K562 (cell line): ENCODE measurements around the gene CDK9. TPM values are rescaled to one million over a fixed set of nuclear protein-coding genes. Genes with fewer than 3 reads are reported as not detected.

Experiments used
- ATAC-seq: fragments of 200-7000 bp; cut with Tn5 transposase; 3 replicates; pipeline ENCODE4 v1.9.1; 2020; ENCODE audit warnings: moderate library complexity
- BruUV-seq: library from RNA; stranded (reverse); fragments of 400-500 nt; replicated peaks from 2 replicates; lab custom pipeline; 2021; lab: Mats Ljungman, UMichigan
- CTCF ChIA-PET: fragments of 300-600 bp; formaldehyde crosslinking; extraction: SDS; loops from one replicate; lab custom pipeline; 2021; ENCODE audit warnings: low intra/inter-chr PET ratio; lab: Yijun Ruan, JAX
- POLR2A ChIA-PET: fragments of 300-600, 350-650 bp; sonication (Branson Sonifier 250); formaldehyde crosslinking; extraction: SDS; loops from one replicate; lab custom pipeline; 2021; ENCODE audit warnings: antibody characterized with exemption, inconsistent platforms; lab: Yijun Ruan, JAX
- DNase-seq, 4 experiments: peaks; one replicate each; pipeline versions ENCODE4 v3.0.0 to v3.0.0-alpha.2; 2011 to 2018; ENCODE audit warnings: low spot score in 3 of 4, mixed read lengths in 3 of 4; ENCODE audit errors: extremely low read depth in 1 of 4
- FAIRE-seq: peaks from 2 replicates; lab custom pipeline; 2011; peaks lifted over from hg19 to GRCh38; lab: Jason Lieb, UNC
- H2AFZ ChIP-seq: 2 replicates; pipeline ENCODE4 v1.6.0; 2011; ENCODE audit warnings: low read depth, low read length, control low read depth, inconsistent platforms
- H3K27ac ChIP-seq: fragments of 200-600 bp; 3 replicates; pipeline ENCODE4 v1.8.0; 2011; ENCODE audit warnings: low read depth, mild to moderate bottlenecking, control low read depth, inconsistent platforms, low read length, moderate library complexity, mixed read lengths; ENCODE audit errors: extremely low read depth
- H3K27me3 ChIP-seq, 2 experiments: fragments of 300-600 bp in 1 of 2; 2 replicates in 1 of 2; 3 replicates in 1 of 2; pipeline versions ENCODE4 v1.6.0 to v1.8.0; 2011; ENCODE audit warnings: inconsistent platforms in 2 of 2, low read length in 2 of 2, mild to moderate bottlenecking in 1 of 2, mixed read lengths in 1 of 2, moderate library complexity in 1 of 2; ENCODE audit not compliant: control insufficient read depth in 2 of 2, insufficient read depth in 2 of 2
- H3K36me3 ChIP-seq: fragments of 300-600 bp; 3 replicates; pipeline ENCODE4 v1.8.0; 2011; ENCODE audit warnings: mild to moderate bottlenecking, low read length, inconsistent platforms; ENCODE audit not compliant: control insufficient read depth, insufficient read depth
- H3K4me1 ChIP-seq, 2 experiments: fragments of 200-600 bp in 1 of 2; replicated peaks in 1 of 2; 2 replicates in 1 of 2; 3 replicates in 1 of 2; pipeline versions ENCODE4 v1.5.1 to v1.8.0; 2011; ENCODE audit warnings: inconsistent platforms in 2 of 2, low read length in 2 of 2, mild to moderate bottlenecking in 1 of 2, mixed read lengths in 1 of 2, moderate library complexity in 1 of 2; ENCODE audit not compliant: control insufficient read depth in 2 of 2, insufficient read depth in 2 of 2
- H3K4me2 ChIP-seq: 2 replicates; pipeline ENCODE4 v1.6.1; 2011; ENCODE audit warnings: low read length, control low read depth, inconsistent platforms, mixed read lengths; ENCODE audit not compliant: insufficient read depth
- H3K4me3 ChIP-seq: fragments of 200-600 bp; sonication (generic), shearing (Covaris generic); 2 replicates; pipeline ENCODE4 v1.5.1; 2016; ENCODE audit warnings: control low read depth, inconsistent platforms
- H3K79me2 ChIP-seq: fragments of 200-600 bp; 3 replicates; pipeline ENCODE4 v1.8.0; 2011; ENCODE audit warnings: low read length, inconsistent platforms; ENCODE audit not compliant: control insufficient read depth, insufficient read depth
- H3K9ac ChIP-seq, 2 experiments: 2 replicates each; pipeline versions ENCODE4 v1.6.0 to v1.6.1; 2011; ENCODE audit warnings: low read depth in 2 of 2, low read length in 2 of 2, control low read depth in 1 of 2, inconsistent platforms in 1 of 2, mild to moderate bottlenecking in 1 of 2, mixed read lengths in 1 of 2; ENCODE audit not compliant: insufficient read depth in 1 of 2
- H3K9me1 ChIP-seq: one replicate; pipeline ENCODE4 v1.6.0; 2011; ENCODE audit warnings: inconsistent platforms, mild to moderate bottlenecking, low read length, moderate library complexity; ENCODE audit not compliant: control insufficient read depth, insufficient read depth
- H3K9me3 ChIP-seq: replicated peaks from 2 replicates; pipeline ENCODE4 v1.5.1; 2011; ENCODE audit warnings: low read depth, low read length, inconsistent platforms; ENCODE audit not compliant: control insufficient read depth, insufficient read depth
- H4K20me1 ChIP-seq: replicated peaks from 2 replicates; pipeline ENCODE4 v1.6.1; 2011; ENCODE audit warnings: low read length, inconsistent platforms, mixed read lengths; ENCODE audit not compliant: control insufficient read depth, insufficient read depth
- CEBPG ChIP-seq, 3 experiments: fragments of 200-800 bp in 1 of 3; sonication (Bioruptor generic) in 1 of 3; sonication (generic) in 1 of 3; formaldehyde crosslinking in 1 of 3; IDR thresholded peaks in 2 of 3; conservative IDR thresholded peaks in 1 of 3; 2 replicates each; pipeline versions ENCODE4 v1.6.1 to v1.8.0; 2016 to 2022; ENCODE audit warnings: missing compliant biosample characterization in 2 of 3, missing genetic modification characterization in 2 of 3, mild to moderate bottlenecking in 1 of 3, missing genetic modification reagents in 1 of 3
- EP400 ChIP-seq: fragments of 450-650 bp; IDR thresholded peaks from 2 replicates; pipeline ENCODE4 v1.6.1; 2017; ENCODE audit warnings: antibody characterized with exemption, mild to moderate bottlenecking, moderate library complexity
- ERF ChIP-seq: fragments of 450-650 bp; formaldehyde crosslinking; IDR thresholded peaks from 2 replicates; pipeline ENCODE4 v1.4.0; 2020; ENCODE audit warnings: mild to moderate bottlenecking, mixed read lengths
- FUS ChIP-seq: fragments of 200-400 bp; formaldehyde crosslinking; optimal IDR thresholded peaks from 2 replicates; pipeline ENCODE3; 2017; ENCODE audit warnings: low read depth, low read length
- HNRNPK ChIP-seq: fragments of 200-400 bp; formaldehyde crosslinking; IDR thresholded peaks from one replicate; pipeline ENCODE4 v1.6.1; 2018; ENCODE audit warnings: mild to moderate bottlenecking, low read depth, low read length; ENCODE audit not compliant: poor library complexity, severe bottlenecking
- NFE2 ChIP-seq: IDR thresholded peaks from 2 replicates; pipeline ENCODE4 v1.6.1; 2014; ENCODE audit warnings: antibody characterized with exemption, low read depth
- PHF21A ChIP-seq: fragments of 450-650 bp; IDR thresholded peaks from 2 replicates; pipeline ENCODE4 v1.6.1; 2017; ENCODE audit warnings: low read depth, borderline replicate concordance
- RBM15 ChIP-seq: fragments of 200-400 bp; formaldehyde crosslinking; IDR thresholded peaks from 2 replicates; pipeline ENCODE4 v1.6.1; 2018; ENCODE audit warnings: mild to moderate bottlenecking, low read length, moderate library complexity; ENCODE audit not compliant: insufficient read depth
- ZNF408 ChIP-seq: fragments of 250-450 bp; sonication (Bioruptor Pico); IDR thresholded peaks from 2 replicates; pipeline ENCODE4 v1.4.0; 2020; ENCODE audit warnings: low read depth, mild to moderate bottlenecking, moderate library complexity
- ZNF584 ChIP-seq: fragments of 200-800 bp; sonication (Bioruptor generic); IDR thresholded peaks from 2 replicates; pipeline ENCODE4 v1.6.1; 2016; ENCODE audit warnings: low read depth, mild to moderate bottlenecking, missing genetic modification characterization, missing compliant biosample characterization
- ZNF76 ChIP-seq: fragments of 250-450 bp; sonication (Bioruptor Pico); IDR thresholded peaks from 2 replicates; pipeline ENCODE4 v1.4.0; 2020; ENCODE audit warnings: mild to moderate bottlenecking, moderate library complexity, borderline replicate concordance
- WGBS: fragments of 100-300 bp; shearing (Covaris generic); methylation state at CpG from one replicate; pipeline ENCODE4 v1.1.6; 2016; ENCODE audit warnings: low coverage, mixed read lengths; ENCODE audit not compliant: insufficient coverage; ENCODE audit errors: missing lambda C conversion rate; 5-methylcytosine and 5-hydroxymethylcytosine counted together
- in situ Hi-C: fragments of 300-500 bp; cut with MboI; formaldehyde crosslinking; loops from 4 replicates; pipeline ENCODE4 v1.15.0; 2018; ENCODE audit warnings: inconsistent platforms, mixed read lengths
- intact Hi-C: fragments of 100-400 bp; cut with micrococcal nuclease; formaldehyde crosslinking; loops from 2 replicates; pipeline ENCODE4 v1.14.2; 2022
- polyA plus RNA-seq, 8 experiments: library from polyadenylated mRNA; depleted of rRNA in 4 of 8; stranded (reverse) in 5 of 8; unstranded in 3 of 8; fragments of >200 nt; fragmentation: Nextera tagmentation in 2 of 8; fragmentation: Illumina TruSeq in 1 of 8; extraction: Ambion mirVana in 2 of 8; extraction: Trizol in 1 of 8; gene quantifications; 2 replicates each; pipeline versions ENCODE4 v1.2.1 to v1.2.3, GENCODE V29; 2011 to 2014; ENCODE audit warnings: inconsistent platforms in 1 of 8, missing spikeins in 1 of 8
- total RNA-seq, 7 experiments: library from RNA; depleted of rRNA in 6 of 7; stranded (reverse); fragments of >200 nt in 6 of 7; fragmentation: Illumina TruSeq in 2 of 7; extraction: Trizol in 2 of 7; gene quantifications; 2 replicates each; pipeline versions ENCODE4 v1.2.1 to v1.2.3, GENCODE V29; 2011 to 2021; ENCODE audit warnings: low replicate concordance in 1 of 7
- TF ChIP-seq, protein P1 (sequence below): sonication (generic); formaldehyde crosslinking; IDR thresholded peaks from 2 replicates; pipeline ENCODE4 v1.8.0; 2022; ENCODE audit warnings: mild to moderate bottlenecking, missing genetic modification reagents
- TF ChIP-seq, protein P2 (sequence below): sonication (generic); formaldehyde crosslinking; IDR thresholded peaks from 2 replicates; pipeline ENCODE4 v1.8.0; 2022; ENCODE audit warnings: mild to moderate bottlenecking, missing genetic modification reagents

The CDK9 gene
- total and polyA plus RNA-seq, 9 of the 15 experiments (the other 6 are each of a cell fraction or from before 2014, with no cell fraction given): 4.2 to 78.6 (median 33.0) TPM

- TF ChIP-seq ERF (CRISPR knock-in tag) (no peak), EP400 (no peak), HNRNPK (no peak), ZNF584 (CRISPR knock-in tag) (no peak), ZNF76 (CRISPR knock-in tag) (no peak), FUS (no peak)
- TF ChIP-seq, protein P1, sequence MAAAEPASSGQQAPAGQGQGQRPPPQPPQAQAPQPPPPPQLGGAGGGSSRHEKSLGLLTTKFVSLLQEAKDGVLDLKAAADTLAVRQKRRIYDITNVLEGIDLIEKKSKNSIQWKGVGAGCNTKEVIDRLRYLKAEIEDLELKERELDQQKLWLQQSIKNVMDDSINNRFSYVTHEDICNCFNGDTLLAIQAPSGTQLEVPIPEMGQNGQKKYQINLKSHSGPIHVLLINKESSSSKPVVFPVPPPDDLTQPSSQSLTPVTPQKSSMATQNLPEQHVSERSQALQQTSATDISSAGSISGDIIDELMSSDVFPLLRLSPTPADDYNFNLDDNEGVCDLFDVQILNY: no peak
Measured at GRCh38 chr9:127742435-127743088, 43.3 kb upstream of the CDK9 start (continued).

DNA sequence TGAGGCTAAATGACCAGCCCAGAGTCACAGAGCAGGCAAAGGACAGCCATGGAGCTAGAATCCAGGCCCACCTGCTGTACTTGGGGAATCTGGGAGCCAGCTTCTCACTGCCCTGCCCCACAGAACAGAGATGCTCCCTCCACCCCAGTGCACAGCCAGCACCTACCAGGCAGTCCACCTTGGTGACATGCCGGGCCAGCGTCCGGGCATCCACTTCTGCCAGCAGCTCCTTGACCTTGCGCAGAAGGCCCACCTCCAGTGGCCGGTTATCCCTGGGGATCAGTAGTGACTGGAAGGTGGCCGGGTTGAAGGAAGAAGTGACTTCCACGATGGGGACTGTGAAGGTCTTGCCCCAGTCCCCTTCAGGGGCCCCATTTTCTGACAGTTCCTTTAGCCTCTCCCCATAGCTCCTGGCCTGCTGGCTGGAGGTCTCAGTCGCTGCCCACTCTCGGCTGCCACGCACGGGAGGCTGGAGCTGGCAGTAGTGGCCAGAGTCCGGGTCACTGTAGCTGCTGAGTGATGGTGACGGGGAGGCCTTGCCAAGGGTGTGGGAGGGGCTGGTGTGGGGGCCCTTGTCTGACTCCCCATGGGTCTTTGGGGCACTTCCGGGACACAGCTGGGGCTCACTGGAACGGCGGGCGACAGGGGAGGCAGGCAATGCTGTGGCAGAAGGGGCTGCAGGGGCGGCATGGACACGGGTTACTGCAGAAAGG, 41.3 kb upstream of the CDK9 start:
- CTCF ChIA-PET: no interaction called here
- intact Hi-C loops: no loop called here
- H3K9me1 ChIP-seq: no peaks in the 10 kb centered on the region
- 67% methylated on average over 14 of the region's 19 CpGs for WGBS
- H3K27me3 ChIP-seq: peaks cover 9 to 29% of the 10 kb centered on the region in 2 experiments; a peak in 3 of 5 replicates
- ATAC-seq (no peak), DNase-seq (no peak), FAIRE-seq (no peak)
- no peaks in the 10 kb centered on the region for H3K36me3 ChIP-seq
- no TSS peak for BruUV-seq
- H3K9ac ChIP-seq: peak overlapping the region in 1 of 2 experiments; percentile 23; a peak in 1 of 4 replicates
- peaks cover 15 to 53% of the 10 kb centered on the region in 2 experiments for H3K4me1 ChIP-seq
- in situ Hi-C loops: no loop called here
- TF ChIP-seq RBM15 (no peak), ZNF408 (CRISPR knock-in tag) (no peak), PHF21A (no peak), CEBPG (CRISPR knock-in tag; IDR thresholded peaks at IDR 0.05) (no peak), CEBPG (tag; conservative IDR thresholded peaks at IDR 0.05 in 1 of 2, IDR thresholded peaks at IDR 0.05 in 1 of 2) (no peak), NFE2 (no peak)
- TF ChIP-seq, protein P2, sequence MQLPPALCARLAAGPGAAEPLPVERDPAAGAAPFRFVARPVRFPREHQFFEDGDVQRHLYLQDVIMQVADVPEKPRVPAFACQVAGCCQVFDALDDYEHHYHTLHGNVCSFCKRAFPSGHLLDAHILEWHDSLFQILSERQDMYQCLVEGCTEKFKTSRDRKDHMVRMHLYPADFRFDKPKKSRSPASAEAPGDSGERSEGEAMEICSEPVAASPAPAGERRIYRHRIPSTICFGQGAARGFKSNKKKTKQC (CRISPR knock-in tag): no peak
- H3K4me3 ChIP-seq: no peak overlapping the region
- POLR2A ChIA-PET: interaction anchor here (0.6 to 0.9 kb wide), 4 partner anchors 19 to 719 kb away, joined by 3 to 4 read pairs (median 3); no protein-coding TSS in a partner anchor
- no peak overlapping the region for H3K4me2 ChIP-seq
- H3K9me3 ChIP-seq: no peaks in the 10 kb centered on the region
- H2AFZ ChIP-seq: no peak overlapping the region
- H3K27ac ChIP-seq: no peak overlapping the region
- no peaks in the 10 kb centered on the region for H3K79me2 ChIP-seq
- H4K20me1 ChIP-seq: peaks cover 4% of the 10 kb centered on the region
